Fibroblast of the aortic adventitia (primary cell): ENCODE data around the gene PRKN. TPM values are rescaled to one million over a fixed set of nuclear protein-coding genes. Genes with fewer than 3 reads are reported as not detected.

Source experiments
- DNase-seq: peaks from one replicate; pipeline ENCODE4 v3.0.0-alpha.2; 2010; ENCODE audit warnings: low read depth
- H3K4me3 ChIP-seq: 2 replicates; pipeline ENCODE4 v1.5.1; 2011; ENCODE audit warnings: low read depth, mild to moderate bottlenecking, control low read depth, low read length, moderate library complexity
- CTCF ChIP-seq: IDR thresholded peaks from 2 replicates; pipeline ENCODE4 v1.5.1; 2011; ENCODE audit warnings: mild to moderate bottlenecking, low read length, control low read depth, inconsistent platforms; ENCODE audit not compliant: insufficient read depth
- total RNA-seq: library from RNA; depleted of rRNA; stranded (reverse); fragments of >200 nt; gene quantifications from 2 replicates; pipeline ENCODE4 v1.2.3, GENCODE V29; 2012; ENCODE audit warnings: low replicate concordance

Gene PRKN
- total RNA-seq, 1 donor = 2.0 TPM

- no peak overlapping the region for H3K4me3 ChIP-seq
- TF ChIP-seq CTCF = no peak
- no peak for DNase-seq
Measured at GRCh38 chr6:161954077-161954476, 773.5 kb downstream of the PRKN start.

DNA sequence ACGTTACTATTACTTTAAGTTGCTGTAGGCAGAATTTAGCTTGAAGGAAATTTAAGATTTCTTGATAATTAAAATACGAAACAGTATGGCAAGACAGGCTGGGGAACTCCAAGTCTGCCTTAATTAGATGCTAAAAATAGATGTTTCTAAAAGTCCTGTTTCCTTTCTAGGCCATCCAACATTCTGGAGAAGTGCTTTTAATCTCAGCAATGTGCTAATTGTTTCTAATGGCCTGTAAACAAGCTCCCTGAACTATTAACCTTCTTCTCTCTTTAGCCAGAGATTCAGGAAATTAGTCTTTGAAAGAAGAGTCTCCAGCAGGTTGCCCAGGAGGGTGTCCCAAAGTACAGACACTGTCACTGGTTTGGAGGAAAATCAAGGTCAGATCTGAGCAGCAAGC, 776.4 kb downstream of the PRKN start:
- no peak for TF ChIP-seq CTCF
- no peak overlapping the region for H3K4me3 ChIP-seq
- no peak for DNase-seq

DNA sequence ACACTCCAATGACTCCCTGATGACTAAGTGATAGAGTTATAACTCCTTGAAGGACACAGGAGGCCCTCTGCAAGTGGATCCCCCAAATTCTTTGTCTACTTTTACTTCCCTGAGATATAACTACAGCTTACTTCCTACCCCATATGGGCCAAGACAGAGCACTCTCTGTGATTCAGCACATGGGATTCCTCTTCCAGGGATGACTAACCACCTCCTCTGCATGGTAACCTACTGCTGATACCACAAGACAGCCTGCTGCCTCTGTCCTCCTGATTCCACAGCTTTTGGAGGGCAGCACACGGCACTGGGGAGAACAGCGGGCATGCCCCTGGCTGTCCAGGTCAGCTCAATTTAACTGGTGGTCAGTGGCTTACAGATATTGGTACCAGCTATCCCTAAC, 778.0 kb downstream of the PRKN start:
- no peak for DNase-seq
- H3K4me3 ChIP-seq = no peak overlapping the region
- TF ChIP-seq CTCF = no peak

- no peak for TF ChIP-seq CTCF
- DNase-seq = no peak
- H3K4me3 ChIP-seq = no peak overlapping the region
Measured at GRCh38 chr6:161948462-161948861, 779.1 kb downstream of the PRKN start.

- no peak for DNase-seq
- no peak overlapping the region for H3K4me3 ChIP-seq
- TF ChIP-seq CTCF = no peak
Measured at GRCh38 chr6:161947371-161947770, 780.2 kb downstream of the PRKN start.

GRCh38 chr6:161946461-161946860, 781.1 kb downstream of the PRKN start:
- no peak for DNase-seq
- H3K4me3 ChIP-seq = no peak overlapping the region
- TF ChIP-seq CTCF = no peak

DNA sequence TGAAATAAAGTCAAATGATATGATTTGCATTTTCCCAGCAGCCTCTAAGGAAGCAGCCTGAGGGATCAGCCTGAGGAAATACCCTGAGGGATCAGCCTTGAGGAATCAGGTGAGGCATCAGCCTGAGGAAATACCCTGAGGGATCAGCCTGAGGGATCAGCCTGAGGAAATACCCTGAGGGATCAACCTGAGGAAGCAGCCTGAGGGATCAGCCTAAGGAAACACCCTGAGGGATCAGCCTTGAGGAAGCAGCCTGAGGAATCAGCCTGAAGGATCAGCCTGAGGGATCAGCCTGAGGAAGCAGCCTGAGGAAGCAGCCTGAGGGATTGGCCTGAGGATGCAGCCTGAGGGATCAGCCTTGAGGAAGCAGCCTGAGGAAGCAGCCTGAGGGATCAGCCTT, 784.0 kb downstream of the PRKN start:
- no peak for TF ChIP-seq CTCF
- no peak overlapping the region for H3K4me3 ChIP-seq
- DNase-seq = no peak
